ENCODE results near the gene TMEM151B.

GRCh38 chr6:44254191-44255104 lies 15.8 kb upstream of the TMEM151B start:
- TF ChIP-seq CTCF (IDR thresholded peaks at IDR 0.05), result no peak
- no peak; the same call in 1 of the 2 replicates for TF ChIP-seq FOSL2 (IDR thresholded peaks at IDR 0.05; ENCODE audit: borderline replicate concordance, low read depth)
- TF ChIP-seq MAX (IDR thresholded peaks at IDR 0.05; ENCODE audit: low read depth), result no peak
